Activated T-cell treated with anti-CD3 and anti-CD28 coated beads for 1 hour (primary cell): ENCODE measurements around the gene OR1N1.
"Not testable (repeated sequence)": the region's sequence is repeated elsewhere in the genome, so short reads cannot be mapped to it uniquely, and the experiment has no call there.

ENCODE experiments used
- DNase-seq: peaks from one replicate; pipeline ENCODE4 v3.0.0-alpha.2; 2020; ENCODE audit warnings: low read depth

OR1N1 gene

GRCh38 chr9:122527193-122527592 lies at the start of gene OR1N1:
Gene OR1N1 (minus strand): TSS chr9:122527293. CDS start chr9:122527293, 0 bp downstream.
- no peak for DNase-seq

GRCh38 chr9:122572456-122572855 lies 45.4 kb upstream of the OR1N1 start:
- DNase-seq = no peak

- no peak for DNase-seq
Observed at GRCh38 chr9:122567901-122568300, 40.8 kb upstream of the OR1N1 start.

- no peak for DNase-seq
Observed at GRCh38 chr9:122562134-122562760, 35.2 kb upstream of the OR1N1 start.

GRCh38 chr9:122561446-122561845 lies 34.4 kb upstream of the OR1N1 start:
- no peak for DNase-seq

GRCh38 chr9:122552812-122553211 lies 25.7 kb upstream of the OR1N1 start, which contains the start of gene OR1N2:
Gene OR1N2 (plus strand): TSS chr9:122553112. CDS start chr9:122553212, 100 bp downstream.
- DNase-seq = no peak

GRCh38 chr9:122551371-122551770 lies 24.3 kb upstream of the OR1N1 start:
- no peak for DNase-seq

- no peak for DNase-seq
Observed at GRCh38 chr9:122546196-122546595, 19.1 kb upstream of the OR1N1 start.

- DNase-seq = no peak
Observed at GRCh38 chr9:122538757-122539156, 11.7 kb upstream of the OR1N1 start.

- not testable (repeated sequence) for DNase-seq
Observed at GRCh38 chr9:122537066-122537465, 10.0 kb upstream of the OR1N1 start.

GRCh38 chr9:122536134-122536533 lies 9.0 kb upstream of the OR1N1 start:
- no peak for DNase-seq

- DNase-seq = not testable (repeated sequence)
Observed at GRCh38 chr9:122531157-122531556, 4.1 kb upstream of the OR1N1 start.

GRCh38 chr9:122526602-122527001 lies 491 bp downstream of the OR1N1 start:
- no peak for DNase-seq

- DNase-seq = no peak
Observed at GRCh38 chr9:122519376-122519775, 7.7 kb downstream of the OR1N1 start.

- DNase-seq = no peak
Observed at GRCh38 chr9:122518841-122519240, 8.3 kb downstream of the OR1N1 start, which contains the start of gene OR1J4. Gene OR1J4 (plus strand): TSS chr9:122519141. CDS start chr9:122519141, 0 bp downstream.

- no peak for DNase-seq
Observed at GRCh38 chr9:122518226-122518625, 8.9 kb downstream of the OR1N1 start.

- no peak for DNase-seq
Observed at GRCh38 chr9:122510502-122510901, 16.6 kb downstream of the OR1N1 start, which contains the start of gene OR1J2. Gene OR1J2 (plus strand): TSS chr9:122510802. CDS start chr9:122510802, 0 bp downstream.

- no peak for DNase-seq
Observed at GRCh38 chr9:122506964-122507363, 20.1 kb downstream of the OR1N1 start.

- no peak for DNase-seq
Observed at GRCh38 chr9:122498883-122499288, 28.2 kb downstream of the OR1N1 start.

GRCh38 chr9:122479062-122479461 lies 48.0 kb downstream of the OR1N1 start:
- no peak for DNase-seq

GRCh38 chr9:122477826-122478225 lies 49.3 kb downstream of the OR1N1 start, which contains the start of gene OR1J1:
Gene OR1J1 (minus strand): TSS chr9:122477926. CDS start chr9:122477926, 0 bp downstream.
- DNase-seq = no peak

- no peak for DNase-seq
Observed at GRCh38 chr9:122477346-122477745, 49.7 kb downstream of the OR1N1 start.
